ENCODE data around the gene VPS72. TPM values are rescaled to one million over a fixed set of nuclear protein-coding genes. Genes with fewer than 3 reads are reported as not detected.

VPS72 gene
- total and polyA plus RNA-seq, 9 of the 15 experiments (the other 6 are each of a cell fraction or from before 2014, with no cell fraction given): 7.2 to 131 (median 75.7) TPM

DNA sequence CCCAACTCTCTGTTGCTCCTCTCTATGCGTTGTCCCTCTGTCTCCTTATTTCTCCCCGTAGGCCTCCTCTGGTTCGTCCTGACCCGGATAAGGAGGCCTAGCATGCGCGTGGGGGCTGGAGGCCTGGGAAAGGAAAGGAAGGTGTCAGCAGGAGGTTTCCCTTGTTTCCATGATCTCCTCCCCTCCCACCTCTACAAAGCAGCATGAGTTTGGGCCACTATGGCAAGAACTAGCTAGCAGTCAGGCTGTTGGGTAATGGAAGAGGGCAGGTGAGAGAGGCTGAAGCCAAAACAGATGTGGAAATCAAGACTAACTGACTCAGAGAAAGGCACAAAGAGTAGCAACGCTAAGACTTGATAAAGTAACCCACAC lies 42.9 kb downstream of the VPS72 start (continued):
- TF ChIP-seq, protein P1, sequence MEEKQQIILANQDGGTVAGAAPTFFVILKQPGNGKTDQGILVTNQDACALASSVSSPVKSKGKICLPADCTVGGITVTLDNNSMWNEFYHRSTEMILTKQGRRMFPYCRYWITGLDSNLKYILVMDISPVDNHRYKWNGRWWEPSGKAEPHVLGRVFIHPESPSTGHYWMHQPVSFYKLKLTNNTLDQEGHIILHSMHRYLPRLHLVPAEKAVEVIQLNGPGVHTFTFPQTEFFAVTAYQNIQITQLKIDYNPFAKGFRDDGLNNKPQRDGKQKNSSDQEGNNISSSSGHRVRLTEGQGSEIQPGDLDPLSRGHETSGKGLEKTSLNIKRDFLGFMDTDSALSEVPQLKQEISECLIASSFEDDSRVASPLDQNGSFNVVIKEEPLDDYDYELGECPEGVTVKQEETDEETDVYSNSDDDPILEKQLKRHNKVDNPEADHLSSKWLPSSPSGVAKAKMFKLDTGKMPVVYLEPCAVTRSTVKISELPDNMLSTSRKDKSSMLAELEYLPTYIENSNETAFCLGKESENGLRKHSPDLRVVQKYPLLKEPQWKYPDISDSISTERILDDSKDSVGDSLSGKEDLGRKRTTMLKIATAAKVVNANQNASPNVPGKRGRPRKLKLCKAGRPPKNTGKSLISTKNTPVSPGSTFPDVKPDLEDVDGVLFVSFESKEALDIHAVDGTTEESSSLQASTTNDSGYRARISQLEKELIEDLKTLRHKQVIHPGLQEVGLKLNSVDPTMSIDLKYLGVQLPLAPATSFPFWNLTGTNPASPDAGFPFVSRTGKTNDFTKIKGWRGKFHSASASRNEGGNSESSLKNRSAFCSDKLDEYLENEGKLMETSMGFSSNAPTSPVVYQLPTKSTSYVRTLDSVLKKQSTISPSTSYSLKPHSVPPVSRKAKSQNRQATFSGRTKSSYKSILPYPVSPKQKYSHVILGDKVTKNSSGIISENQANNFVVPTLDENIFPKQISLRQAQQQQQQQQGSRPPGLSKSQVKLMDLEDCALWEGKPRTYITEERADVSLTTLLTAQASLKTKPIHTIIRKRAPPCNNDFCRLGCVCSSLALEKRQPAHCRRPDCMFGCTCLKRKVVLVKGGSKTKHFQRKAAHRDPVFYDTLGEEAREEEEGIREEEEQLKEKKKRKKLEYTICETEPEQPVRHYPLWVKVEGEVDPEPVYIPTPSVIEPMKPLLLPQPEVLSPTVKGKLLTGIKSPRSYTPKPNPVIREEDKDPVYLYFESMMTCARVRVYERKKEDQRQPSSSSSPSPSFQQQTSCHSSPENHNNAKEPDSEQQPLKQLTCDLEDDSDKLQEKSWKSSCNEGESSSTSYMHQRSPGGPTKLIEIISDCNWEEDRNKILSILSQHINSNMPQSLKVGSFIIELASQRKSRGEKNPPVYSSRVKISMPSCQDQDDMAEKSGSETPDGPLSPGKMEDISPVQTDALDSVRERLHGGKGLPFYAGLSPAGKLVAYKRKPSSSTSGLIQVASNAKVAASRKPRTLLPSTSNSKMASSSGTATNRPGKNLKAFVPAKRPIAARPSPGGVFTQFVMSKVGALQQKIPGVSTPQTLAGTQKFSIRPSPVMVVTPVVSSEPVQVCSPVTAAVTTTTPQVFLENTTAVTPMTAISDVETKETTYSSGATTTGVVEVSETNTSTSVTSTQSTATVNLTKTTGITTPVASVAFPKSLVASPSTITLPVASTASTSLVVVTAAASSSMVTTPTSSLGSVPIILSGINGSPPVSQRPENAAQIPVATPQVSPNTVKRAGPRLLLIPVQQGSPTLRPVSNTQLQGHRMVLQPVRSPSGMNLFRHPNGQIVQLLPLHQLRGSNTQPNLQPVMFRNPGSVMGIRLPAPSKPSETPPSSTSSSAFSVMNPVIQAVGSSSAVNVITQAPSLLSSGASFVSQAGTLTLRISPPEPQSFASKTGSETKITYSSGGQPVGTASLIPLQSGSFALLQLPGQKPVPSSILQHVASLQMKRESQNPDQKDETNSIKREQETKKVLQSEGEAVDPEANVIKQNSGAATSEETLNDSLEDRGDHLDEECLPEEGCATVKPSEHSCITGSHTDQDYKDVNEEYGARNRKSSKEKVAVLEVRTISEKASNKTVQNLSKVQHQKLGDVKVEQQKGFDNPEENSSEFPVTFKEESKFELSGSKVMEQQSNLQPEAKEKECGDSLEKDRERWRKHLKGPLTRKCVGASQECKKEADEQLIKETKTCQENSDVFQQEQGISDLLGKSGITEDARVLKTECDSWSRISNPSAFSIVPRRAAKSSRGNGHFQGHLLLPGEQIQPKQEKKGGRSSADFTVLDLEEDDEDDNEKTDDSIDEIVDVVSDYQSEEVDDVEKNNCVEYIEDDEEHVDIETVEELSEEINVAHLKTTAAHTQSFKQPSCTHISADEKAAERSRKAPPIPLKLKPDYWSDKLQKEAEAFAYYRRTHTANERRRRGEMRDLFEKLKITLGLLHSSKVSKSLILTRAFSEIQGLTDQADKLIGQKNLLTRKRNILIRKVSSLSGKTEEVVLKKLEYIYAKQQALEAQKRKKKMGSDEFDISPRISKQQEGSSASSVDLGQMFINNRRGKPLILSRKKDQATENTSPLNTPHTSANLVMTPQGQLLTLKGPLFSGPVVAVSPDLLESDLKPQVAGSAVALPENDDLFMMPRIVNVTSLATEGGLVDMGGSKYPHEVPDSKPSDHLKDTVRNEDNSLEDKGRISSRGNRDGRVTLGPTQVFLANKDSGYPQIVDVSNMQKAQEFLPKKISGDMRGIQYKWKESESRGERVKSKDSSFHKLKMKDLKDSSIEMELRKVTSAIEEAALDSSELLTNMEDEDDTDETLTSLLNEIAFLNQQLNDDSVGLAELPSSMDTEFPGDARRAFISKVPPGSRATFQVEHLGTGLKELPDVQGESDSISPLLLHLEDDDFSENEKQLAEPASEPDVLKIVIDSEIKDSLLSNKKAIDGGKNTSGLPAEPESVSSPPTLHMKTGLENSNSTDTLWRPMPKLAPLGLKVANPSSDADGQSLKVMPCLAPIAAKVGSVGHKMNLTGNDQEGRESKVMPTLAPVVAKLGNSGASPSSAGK (IDR thresholded peaks at IDR 0.05): peak; percentile 62
- TF ChIP-seq PTRF (tag; IDR thresholded peaks at IDR 0.05) (no peak), NR2C2 (CRISPR knock-in tag; IDR thresholded peaks at IDR 0.05) (no peak), NR2C2 (tag; IDR thresholded peaks at IDR 0.05) (peak; percentile 44; the same call in 1 of the 2 replicates)

Measured in K562 (cell line).